ENCODE measurements around the gene SLC23A2.

Gene SLC23A2

GRCh38 chr20:4811661-4812181 is 189.6 kb downstream of the SLC23A2 start:
- DNase-seq = no peak

GRCh38 chr20:4811257-4811656 is 190.1 kb downstream of the SLC23A2 start:
- DNase-seq = no peak

- no peak for DNase-seq
These were observed 190.8 kb downstream of the SLC23A2 start for GRCh38 chr20:4810426-4811019.

- DNase-seq = no peak
These were observed 191.6 kb downstream of the SLC23A2 start for GRCh38 chr20:4809707-4810106.

GRCh38 chr20:4808872-4809271 is 192.4 kb downstream of the SLC23A2 start:
- no peak for DNase-seq

GRCh38 chr20:4805663-4806449 is 195.5 kb downstream of the SLC23A2 start:
- no peak for DNase-seq

- DNase-seq = no peak
These were observed 198.8 kb downstream of the SLC23A2 start for GRCh38 chr20:4802527-4802926.
